ENCODE results near the gene TTLL10. TPM values are rescaled to one million over a fixed set of nuclear protein-coding genes. Genes with fewer than 3 reads are reported as not detected.

Gene TTLL10
- total RNA-seq, 1 donor from 2014 or later: not detected

GRCh38 chr1:1177452-1178206 lies 3.9 kb downstream of the TTLL10 start:
- no peak for DNase-seq (ENCODE audit: low read depth)
- TF ChIP-seq CTCF (IDR thresholded peaks at IDR 0.05; ENCODE audit: insufficient read depth, low read length, poor library complexity, severe bottlenecking): no peak
- Histone ChIP-seq H3K36me3 (ENCODE audit: control insufficient read depth, insufficient read depth, low read length) (no peaks in the 10 kb centered on the region), H3K4me3 (ENCODE audit: low read depth, low read length) (no peak overlapping the region), H3K27me3 (ENCODE audit: control insufficient read depth, insufficient read depth, low read length) (peaks cover 59% of the 10 kb centered on the region)

GRCh38 chr1:1178794-1179331 lies 5.2 kb downstream of the TTLL10 start:
- TF ChIP-seq CTCF (IDR thresholded peaks at IDR 0.05; ENCODE audit: insufficient read depth, low read length, poor library complexity, severe bottlenecking): no peak

GRCh38 chr1:1179346-1179982 lies 5.8 kb downstream of the TTLL10 start:
- no peak overlapping the region for H3K4me3 ChIP-seq (ENCODE audit: low read depth, low read length)
- no peak for TF ChIP-seq CTCF (IDR thresholded peaks at IDR 0.05; ENCODE audit: insufficient read depth, low read length, poor library complexity, severe bottlenecking)
- no peak for DNase-seq (ENCODE audit: low read depth)
- no peaks in the 10 kb centered on the region for H3K36me3 ChIP-seq (ENCODE audit: control insufficient read depth, insufficient read depth, low read length)
- H3K27me3 ChIP-seq (ENCODE audit: control insufficient read depth, insufficient read depth, low read length): peaks cover 45% of the 10 kb centered on the region

More at GRCh38 chr1:1178794-1179331, 5.2 kb downstream of the TTLL10 start:
- no peak for DNase-seq (ENCODE audit: low read depth)
- no peak overlapping the region for H3K4me3 ChIP-seq (ENCODE audit: low read depth, low read length)
- H3K36me3 ChIP-seq (ENCODE audit: control insufficient read depth, insufficient read depth, low read length): no peaks in the 10 kb centered on the region
- H3K27me3 ChIP-seq (ENCODE audit: control insufficient read depth, insufficient read depth, low read length): peaks cover 51% of the 10 kb centered on the region

GRCh38 chr1:1179983-1180861 lies 6.5 kb downstream of the TTLL10 start:
- no peaks in the 10 kb centered on the region for H3K36me3 ChIP-seq (ENCODE audit: control insufficient read depth, insufficient read depth, low read length)
- peaks cover 43% of the 10 kb centered on the region for H3K27me3 ChIP-seq (ENCODE audit: control insufficient read depth, insufficient read depth, low read length)
- DNase-seq (ENCODE audit: low read depth): no peak
- no peak for TF ChIP-seq CTCF (IDR thresholded peaks at IDR 0.05; ENCODE audit: insufficient read depth, low read length, poor library complexity, severe bottlenecking)
- H3K4me3 ChIP-seq (ENCODE audit: low read depth, low read length): no peak overlapping the region

GRCh38 chr1:1181129-1181937 lies 7.7 kb downstream of the TTLL10 start:
- H3K36me3 ChIP-seq (ENCODE audit: control insufficient read depth, insufficient read depth, low read length): no peaks in the 10 kb centered on the region
- peaks cover 32% of the 10 kb centered on the region for H3K27me3 ChIP-seq (ENCODE audit: control insufficient read depth, insufficient read depth, low read length)
- no peak for TF ChIP-seq CTCF (IDR thresholded peaks at IDR 0.05; ENCODE audit: insufficient read depth, low read length, poor library complexity, severe bottlenecking)
- H3K4me3 ChIP-seq (ENCODE audit: low read depth, low read length): no peak overlapping the region
- no peak for DNase-seq (ENCODE audit: low read depth)
